ENCODE results near the gene TPGS1.

Gene TPGS1

GRCh38 chr19:519449-519865, 12.2 kb downstream of the TPGS1 start:
- no peak for DNase-seq (ENCODE audit: low spot score)

GRCh38 chr19:522726-523125, 15.4 kb downstream of the TPGS1 start:
- no peak for DNase-seq (ENCODE audit: low spot score)

- no peak for DNase-seq (ENCODE audit: low spot score)
These were observed 16.9 kb downstream of the TPGS1 start for GRCh38 chr19:524062-524674.

GRCh38 chr19:525029-525428, 17.7 kb downstream of the TPGS1 start:
- DNase-seq (ENCODE audit: low spot score) = no peak

- DNase-seq (ENCODE audit: low spot score) = no peak
These were observed 18.6 kb downstream of the TPGS1 start for GRCh38 chr19:525857-526419.

- DNase-seq (ENCODE audit: low spot score) = no peak
These were observed 23.1 kb downstream of the TPGS1 start for GRCh38 chr19:530134-531008.

- peak; percentile 89 for DNase-seq (ENCODE audit: low spot score)
These were observed 23.9 kb downstream of the TPGS1 start for GRCh38 chr19:531009-531752.

- DNase-seq (ENCODE audit: low spot score) = no peak
These were observed 24.7 kb downstream of the TPGS1 start, which contains the start of gene CDC34 for GRCh38 chr19:531753-532560. Gene CDC34, plus strand, starts transcription at chr19:531760. Its CDS starts 172 bp downstream, at chr19:531932.

- peak; percentile 35 for DNase-seq (ENCODE audit: low spot score)
These were observed 25.5 kb downstream of the TPGS1 start for GRCh38 chr19:532561-533363.

- no peak for DNase-seq (ENCODE audit: low spot score)
These were observed 26.2 kb downstream of the TPGS1 start for GRCh38 chr19:533364-534058.

- no peak for DNase-seq (ENCODE audit: low spot score)
These were observed 26.8 kb downstream of the TPGS1 start for GRCh38 chr19:534088-534487.

- peak; percentile 46 for DNase-seq (ENCODE audit: low spot score)
These were observed 27.9 kb downstream of the TPGS1 start for GRCh38 chr19:535017-535835.

GRCh38 chr19:536031-536880, 29.0 kb downstream of the TPGS1 start:
- DNase-seq (ENCODE audit: low spot score) = no peak

- DNase-seq (ENCODE audit: low spot score) = no peak
These were observed 29.6 kb downstream of the TPGS1 start for GRCh38 chr19:536881-537404.

- no peak for DNase-seq (ENCODE audit: low spot score)
These were observed 31.5 kb downstream of the TPGS1 start for GRCh38 chr19:538641-539428.

GRCh38 chr19:539429-540030, 32.2 kb downstream of the TPGS1 start:
- DNase-seq (ENCODE audit: low spot score) = no peak
